BLaER1 (cell line): ENCODE results near the gene APBA2.

Experiments
- H3K27ac ChIP-seq: shearing (Covaris generic); formaldehyde crosslinking; 2 replicates; pipeline ENCODE4 v1.8.1; 2022
- H3K27me3 ChIP-seq: shearing (Covaris generic); formaldehyde crosslinking; 2 replicates; pipeline ENCODE4 v1.8.1; 2022
- H3K36me3 ChIP-seq: shearing (Covaris generic); formaldehyde crosslinking; 2 replicates; pipeline ENCODE4 v1.8.1; 2022
- H3K4me1 ChIP-seq: shearing (Covaris generic); formaldehyde crosslinking; 2 replicates; pipeline ENCODE4 v1.8.1; 2022
- H3K4me2 ChIP-seq: shearing (Covaris generic); formaldehyde crosslinking; 2 replicates; pipeline ENCODE4 v1.8.1; 2022
- H3K4me3 ChIP-seq: shearing (Covaris generic); formaldehyde crosslinking; 2 replicates; pipeline ENCODE4 v1.8.1; 2022
- H3K9ac ChIP-seq: shearing (Covaris generic); formaldehyde crosslinking; 2 replicates; pipeline ENCODE4 v1.8.1; 2022
- H3K9me3 ChIP-seq: shearing (Covaris generic); formaldehyde crosslinking; 2 replicates; pipeline ENCODE4 v1.8.1; 2022
- H4K20me1 ChIP-seq: shearing (Covaris generic); formaldehyde crosslinking; 2 replicates; pipeline ENCODE4 v1.8.1; 2022
- Cebpa-rat ChIP-seq: shearing (Covaris generic); IDR thresholded peaks from 2 replicates; pipeline ENCODE4 v1.8.1; 2022

APBA2 gene

GRCh38 chr15:28932361-28932760, 46.6 kb downstream of the APBA2 start:
- H3K9me3 ChIP-seq, result peaks cover 5% of the 10 kb centered on the region; the same call in 1 of the 2 replicates
- H3K9ac ChIP-seq, result no peak overlapping the region
- H3K4me3 ChIP-seq, result no peak overlapping the region
- no peak overlapping the region for H3K27ac ChIP-seq
- H3K4me1 ChIP-seq, result peaks cover 58% of the 10 kb centered on the region
- H3K36me3 ChIP-seq, result peaks cover 16% of the 10 kb centered on the region; the same call in 1 of the 2 replicates
- H3K4me2 ChIP-seq, result no peak overlapping the region
- TF ChIP-seq Cebpa-rat, result no peak
- H3K27me3 ChIP-seq, result no peaks in the 10 kb centered on the region
- peaks cover 29% of the 10 kb centered on the region for H4K20me1 ChIP-seq

- peaks cover 5% of the 10 kb centered on the region; the same call in 1 of the 2 replicates for H3K36me3 ChIP-seq
- peaks cover 5% of the 10 kb centered on the region; the same call in 1 of the 2 replicates for H3K9me3 ChIP-seq
- no peak for TF ChIP-seq Cebpa-rat
- H3K27ac ChIP-seq, result 0 out of 2 replicates have a peak overlapping the region, but pooled peaks have one; percentile 22
- 0 out of 2 replicates have a peak overlapping the region, but pooled peaks have one; percentile 74 for H3K4me2 ChIP-seq
- no peak overlapping the region for H3K4me3 ChIP-seq
- H3K9ac ChIP-seq, result no peak overlapping the region
- H4K20me1 ChIP-seq, result peaks cover 29% of the 10 kb centered on the region
- H3K4me1 ChIP-seq, result peaks cover 73% of the 10 kb centered on the region
- H3K27me3 ChIP-seq, result no peaks in the 10 kb centered on the region
Measured at GRCh38 chr15:28933710-28934445, 48.1 kb downstream of the APBA2 start.

DNA sequence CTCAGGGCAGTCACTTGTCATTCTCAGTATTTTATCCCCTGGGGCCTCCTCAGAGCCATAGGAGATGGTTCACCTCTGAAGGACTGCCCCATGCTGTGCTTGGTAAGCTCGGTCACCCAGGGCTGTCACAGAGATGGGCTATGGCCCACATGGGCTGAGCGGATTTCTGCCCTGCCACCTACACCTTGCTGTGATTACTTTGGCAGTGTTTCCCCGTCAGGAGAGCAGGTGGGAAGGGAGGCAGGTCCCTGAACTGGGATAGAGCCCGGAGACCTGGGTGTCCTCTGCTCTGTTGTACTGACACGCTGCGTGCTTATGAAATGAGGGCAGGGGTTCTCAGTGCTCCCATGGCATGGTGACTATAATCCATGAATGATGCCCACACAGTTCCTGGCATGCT, 48.9 kb downstream of the APBA2 start:
- Histone ChIP-seq H3K4me1 (peaks cover 80% of the 10 kb centered on the region), H4K20me1 (peaks cover 29% of the 10 kb centered on the region), H3K9me3 (peaks cover 5% of the 10 kb centered on the region; the same call in 1 of the 2 replicates), H3K27me3 (no peaks in the 10 kb centered on the region), H3K9ac (no peak overlapping the region), H3K27ac (no peak overlapping the region), H3K4me2 (peak overlapping the region; percentile 74), H3K36me3 (peaks cover 5% of the 10 kb centered on the region; the same call in 1 of the 2 replicates), H3K4me3 (no peak overlapping the region)
- no peak for TF ChIP-seq Cebpa-rat

GRCh38 chr15:28935316-28935715, 49.5 kb downstream of the APBA2 start:
- H4K20me1 ChIP-seq, result peaks cover 22% of the 10 kb centered on the region
- no peak for TF ChIP-seq Cebpa-rat

DNA sequence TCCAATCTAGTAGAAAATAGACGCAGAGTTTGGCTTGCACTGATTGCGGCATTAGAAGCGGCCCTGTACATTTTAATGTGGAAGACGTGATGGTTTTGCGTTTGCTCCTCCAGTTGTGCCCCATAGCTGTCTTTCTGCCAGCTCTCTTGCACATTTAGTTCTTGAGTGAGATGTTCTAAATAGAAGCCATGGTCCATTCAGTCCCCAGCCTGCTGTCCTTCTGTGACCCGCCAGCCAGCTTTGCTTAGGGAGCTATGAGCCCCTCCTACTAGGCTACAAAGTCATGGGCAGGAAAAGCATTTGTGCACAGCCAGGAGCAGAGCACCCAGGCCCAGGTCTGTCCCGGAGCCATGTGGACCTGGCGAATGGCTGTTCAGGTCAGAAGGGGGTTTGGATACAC, 50.3 kb downstream of the APBA2 start:
- Histone ChIP-seq H3K4me2 (peak overlapping the region; percentile 74), H3K4me1 (peaks cover 79% of the 10 kb centered on the region), H3K9me3 (peaks cover 5% of the 10 kb centered on the region; the same call in 1 of the 2 replicates), H3K27me3 (no peaks in the 10 kb centered on the region), H4K20me1 (peaks cover 18% of the 10 kb centered on the region), H3K9ac (peak overlapping the region; percentile 37; the same call in 1 of the 2 replicates), H3K4me3 (no peak overlapping the region), H3K36me3 (peaks cover 6% of the 10 kb centered on the region), H3K27ac (peak overlapping the region; percentile 62)
- TF ChIP-seq Cebpa-rat, result no peak

More at GRCh38 chr15:28935316-28935715, 49.5 kb downstream of the APBA2 start:
- Histone ChIP-seq H3K4me1 (peaks cover 79% of the 10 kb centered on the region), H3K9ac (peak overlapping the region; percentile 21; the same call in 1 of the 2 replicates), H3K27ac (no peak overlapping the region), H3K36me3 (peaks cover 5% of the 10 kb centered on the region; the same call in 1 of the 2 replicates), H3K4me3 (no peak overlapping the region), H3K4me2 (peak overlapping the region; percentile 74), H3K27me3 (no peaks in the 10 kb centered on the region), H3K9me3 (peaks cover 5% of the 10 kb centered on the region; the same call in 1 of the 2 replicates)

- peak overlapping the region; percentile 74 for H3K4me2 ChIP-seq
- peaks cover 15% of the 10 kb centered on the region for H4K20me1 ChIP-seq
- H3K9me3 ChIP-seq, result peaks cover 5% of the 10 kb centered on the region; the same call in 1 of the 2 replicates
- H3K27ac ChIP-seq, result peak overlapping the region; percentile 62
- no peaks in the 10 kb centered on the region for H3K27me3 ChIP-seq
- peaks cover 79% of the 10 kb centered on the region for H3K4me1 ChIP-seq
- peaks cover 10% of the 10 kb centered on the region for H3K36me3 ChIP-seq
- no peak overlapping the region for H3K4me3 ChIP-seq
- H3K9ac ChIP-seq, result peak overlapping the region; percentile 37; the same call in 1 of the 2 replicates
- TF ChIP-seq Cebpa-rat, result no peak
Measured at GRCh38 chr15:28936481-28936881, 50.7 kb downstream of the APBA2 start.

DNA sequence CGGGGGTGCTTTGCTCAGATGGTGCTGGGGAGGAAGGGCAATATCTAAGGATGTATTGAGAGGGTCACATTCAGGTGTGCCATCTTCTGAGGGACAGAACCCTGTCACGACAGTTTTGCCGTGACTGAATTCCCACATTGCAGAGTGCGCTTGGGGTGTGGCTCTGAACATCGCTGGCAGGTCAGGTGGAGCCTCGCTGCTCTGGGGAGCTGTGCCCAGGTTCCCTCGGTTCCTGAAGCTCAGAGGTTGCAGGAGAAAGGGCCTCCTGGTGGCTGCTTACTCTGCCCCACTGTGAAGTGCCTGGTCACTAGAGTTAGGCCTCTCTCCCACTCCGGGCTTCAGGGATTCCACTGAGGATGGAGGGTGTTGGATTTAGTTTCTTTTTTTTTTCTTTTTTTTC, 51.5 kb downstream of the APBA2 start:
- Histone ChIP-seq H3K36me3 (peaks cover 11% of the 10 kb centered on the region), H3K4me2 (peak overlapping the region; percentile 74), H3K27ac (peak overlapping the region; percentile 62), H3K4me3 (no peak overlapping the region), H3K4me1 (peaks cover 86% of the 10 kb centered on the region), H4K20me1 (peaks cover 15% of the 10 kb centered on the region), H3K9me3 (peaks cover 11% of the 10 kb centered on the region), H3K27me3 (no peaks in the 10 kb centered on the region), H3K9ac (no peak overlapping the region)
- TF ChIP-seq Cebpa-rat, result no peak

DNA sequence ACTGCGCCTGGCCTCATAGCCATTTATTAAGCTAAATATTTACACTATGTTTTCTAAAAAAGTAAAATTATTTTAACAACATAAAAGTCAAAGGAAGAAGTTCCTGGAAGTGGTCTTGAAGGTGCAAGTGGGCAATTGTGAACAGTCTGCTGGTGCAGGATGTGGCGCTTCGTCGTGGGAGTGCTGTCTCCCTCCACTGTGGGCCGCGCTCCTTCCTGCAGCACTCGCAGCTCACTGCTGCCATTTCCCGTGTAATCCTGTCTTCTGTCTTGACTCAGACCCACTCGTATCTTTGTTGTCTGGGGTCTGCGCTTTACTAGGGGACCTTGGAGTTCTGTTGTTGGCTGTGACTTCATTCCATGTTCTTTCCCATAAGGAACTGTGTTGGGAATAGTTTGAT, 56.3 kb downstream of the APBA2 start:
- peaks cover 76% of the 10 kb centered on the region for H3K4me1 ChIP-seq
- H3K36me3 ChIP-seq, result peaks cover 38% of the 10 kb centered on the region
- no peak overlapping the region for H3K9ac ChIP-seq
- H3K27ac ChIP-seq, result no peak overlapping the region
- H3K4me3 ChIP-seq, result no peak overlapping the region
- TF ChIP-seq Cebpa-rat, result no peak
- 0 out of 2 replicates have a peak overlapping the region, but pooled peaks have one; percentile 2 for H3K4me2 ChIP-seq
- H4K20me1 ChIP-seq, result 0 out of 2 replicates have a peak, but pooled peaks cover under 1% of the 10 kb centered on the region
- peaks cover 31% of the 10 kb centered on the region for H3K9me3 ChIP-seq
- 0 out of 2 replicates have a peak, but pooled peaks cover 2% of the 10 kb centered on the region for H3K27me3 ChIP-seq

GRCh38 chr15:28942571-28942970, 56.8 kb downstream of the APBA2 start:
- Histone ChIP-seq H3K4me3 (no peak overlapping the region), H3K9me3 (peaks cover 31% of the 10 kb centered on the region), H3K27ac (0 out of 2 replicates have a peak overlapping the region, but pooled peaks have one; percentile 6), H4K20me1 (0 out of 2 replicates have a peak, but pooled peaks cover 6% of the 10 kb centered on the region), H3K4me1 (peaks cover 76% of the 10 kb centered on the region), H3K9ac (no peak overlapping the region), H3K4me2 (0 out of 2 replicates have a peak overlapping the region, but pooled peaks have one; percentile 2), H3K36me3 (peaks cover 38% of the 10 kb centered on the region), H3K27me3 (0 out of 2 replicates have a peak, but pooled peaks cover 2% of the 10 kb centered on the region)
- no peak for TF ChIP-seq Cebpa-rat

DNA sequence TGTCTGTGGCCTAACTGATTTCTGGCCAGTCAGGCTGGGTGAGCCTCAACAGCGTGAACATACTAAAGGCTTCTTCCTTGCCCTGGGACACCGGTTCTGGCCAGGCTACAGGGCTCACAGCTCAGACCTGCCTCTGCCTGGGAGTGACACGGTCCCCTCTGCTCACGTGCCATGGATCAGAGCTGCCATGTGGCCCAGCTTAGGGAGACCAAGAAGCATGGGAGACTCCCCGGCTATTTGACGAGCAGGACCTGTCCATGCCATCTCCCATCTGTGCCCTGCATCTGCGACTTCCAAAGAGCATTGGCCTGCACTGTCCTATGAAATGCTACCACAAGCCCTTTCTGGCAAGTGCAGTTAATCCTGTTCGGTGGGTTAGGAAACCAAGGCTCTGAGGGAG, 57.4 kb downstream of the APBA2 start:
- H3K9ac ChIP-seq, result no peak overlapping the region

More for the DNA sequence above, 57.4 kb downstream of the APBA2 start:
- H3K27ac ChIP-seq, result no peak overlapping the region
- H4K20me1 ChIP-seq, result peaks cover 10% of the 10 kb centered on the region
- no peak overlapping the region; the same call in 1 of the 2 replicates for H3K4me2 ChIP-seq
- 0 out of 2 replicates have a peak, but pooled peaks cover 2% of the 10 kb centered on the region for H3K27me3 ChIP-seq
- peaks cover 31% of the 10 kb centered on the region for H3K9me3 ChIP-seq
- no peak overlapping the region for H3K4me3 ChIP-seq
- H3K4me1 ChIP-seq, result peaks cover 76% of the 10 kb centered on the region
- no peak for TF ChIP-seq Cebpa-rat
- peaks cover 38% of the 10 kb centered on the region for H3K36me3 ChIP-seq
